K562 (cell line): Measurements from ENCODE around the gene BTNL8.

Experiments used
- EP300 ChIP-seq: IDR thresholded peaks from 2 replicates; pipeline ENCODE4 v1.6.1; 2012; ENCODE audit warnings: low read length, improper control_type of control experiment
- GABPA ChIP-seq: fragments of 200-800 bp; sonication (Bioruptor generic); conservative IDR thresholded peaks from 2 replicates; pipeline ENCODE4 v1.6.1; 2016; ENCODE audit warnings: low read depth, missing genetic modification characterization, missing compliant biosample characterization
- GTF2F1 ChIP-seq: IDR thresholded peaks from 2 replicates; pipeline ENCODE4 v1.6.1; 2011; ENCODE audit warnings: low read depth, low read length, improper control_type of control experiment
- PHF8 ChIP-seq: fragments of 200-600 bp; sonication (generic); IDR thresholded peaks from 2 replicates; pipeline ENCODE4 v1.6.1; 2012; ENCODE audit warnings: mixed run types, mild to moderate bottlenecking, inconsistent platforms, low read length, moderate library complexity, borderline replicate concordance
- PREB ChIP-seq: sonication (generic); formaldehyde crosslinking; IDR thresholded peaks from 2 replicates; pipeline ENCODE4 v1.8.1; 2023; ENCODE audit warnings: mild to moderate bottlenecking, missing genetic modification reagents
- TFE3 ChIP-seq: fragments of 450-650 bp; formaldehyde crosslinking; IDR thresholded peaks from 2 replicates; pipeline ENCODE4 v1.4.0; 2020; ENCODE audit warnings: mild to moderate bottlenecking, mixed read lengths
- TF ChIP-seq, protein P1 (sequence below), 3 experiments: IDR thresholded peaks in 2 of 3; conservative IDR thresholded peaks in 1 of 3; 2 replicates each; pipeline ENCODE4 v1.5.1; 2011 to 2012; ENCODE audit warnings: low read length in 3 of 3, mild to moderate bottlenecking in 3 of 3, control low read depth in 2 of 3, improper control_type of control experiment in 1 of 3, inconsistent platforms in 1 of 3, low read depth in 1 of 3, mixed read lengths in 1 of 3, moderate library complexity in 1 of 3; ENCODE audit not compliant: insufficient read depth in 2 of 3

GRCh38 chr5:180909782-180910181 lies 10.8 kb downstream of the BTNL8 start:
- TF ChIP-seq PREB = no peak
- no peak for TF ChIP-seq GTF2F1
- no peak for TF ChIP-seq TFE3
- no peak for TF ChIP-seq GABPA (tag)
- no peak for TF ChIP-seq PHF8
- TF ChIP-seq, protein P1, sequence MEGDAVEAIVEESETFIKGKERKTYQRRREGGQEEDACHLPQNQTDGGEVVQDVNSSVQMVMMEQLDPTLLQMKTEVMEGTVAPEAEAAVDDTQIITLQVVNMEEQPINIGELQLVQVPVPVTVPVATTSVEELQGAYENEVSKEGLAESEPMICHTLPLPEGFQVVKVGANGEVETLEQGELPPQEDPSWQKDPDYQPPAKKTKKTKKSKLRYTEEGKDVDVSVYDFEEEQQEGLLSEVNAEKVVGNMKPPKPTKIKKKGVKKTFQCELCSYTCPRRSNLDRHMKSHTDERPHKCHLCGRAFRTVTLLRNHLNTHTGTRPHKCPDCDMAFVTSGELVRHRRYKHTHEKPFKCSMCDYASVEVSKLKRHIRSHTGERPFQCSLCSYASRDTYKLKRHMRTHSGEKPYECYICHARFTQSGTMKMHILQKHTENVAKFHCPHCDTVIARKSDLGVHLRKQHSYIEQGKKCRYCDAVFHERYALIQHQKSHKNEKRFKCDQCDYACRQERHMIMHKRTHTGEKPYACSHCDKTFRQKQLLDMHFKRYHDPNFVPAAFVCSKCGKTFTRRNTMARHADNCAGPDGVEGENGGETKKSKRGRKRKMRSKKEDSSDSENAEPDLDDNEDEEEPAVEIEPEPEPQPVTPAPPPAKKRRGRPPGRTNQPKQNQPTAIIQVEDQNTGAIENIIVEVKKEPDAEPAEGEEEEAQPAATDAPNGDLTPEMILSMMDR (IDR thresholded peaks at IDR 0.05 in 2 of 3, conservative IDR thresholded peaks at IDR 0.05 in 1 of 3; ENCODE audit: insufficient read depth in 2 of 3, low read depth in 1 of 3, low read length in 3 of 3) = no peak
- TF ChIP-seq EP300 = no peak
